ENCODE results near the gene SLC4A8.

SLC4A8 gene

GRCh38 chr12:51458635-51459034, 34.0 kb downstream of the SLC4A8 start:
- H3K27me3 ChIP-seq (ENCODE audit: insufficient read depth, insufficient read length) = no peaks in the 10 kb centered on the region
- H3K4me1 ChIP-seq (ENCODE audit: insufficient read depth, insufficient read length) = peaks cover under 1% of the 10 kb centered on the region
- H3K4me3 ChIP-seq (ENCODE audit: insufficient read length, low read depth) = no peak overlapping the region
- TF ChIP-seq YY1 (IDR thresholded peaks at IDR 0.05; ENCODE audit: insufficient read depth, insufficient read length) (no peak), SUZ12 (IDR thresholded peaks at IDR 0.05; ENCODE audit: extremely low read depth, insufficient read depth, insufficient read length) (no peak), ZNF274 (IDR thresholded peaks at IDR 0.05; ENCODE audit: low read depth, low read length) (no peak)
- no peak overlapping the region for H3K9ac ChIP-seq (ENCODE audit: insufficient read length, low read depth)
- no peak for DNase-seq (ENCODE audit: low read depth, low spot score)
- no peaks in the 10 kb centered on the region for H3K9me3 ChIP-seq (ENCODE audit: insufficient read depth, low read length)
- peaks cover 39% of the 10 kb centered on the region for H3K36me3 ChIP-seq (ENCODE audit: insufficient read depth, insufficient read length, low read length)

DNA sequence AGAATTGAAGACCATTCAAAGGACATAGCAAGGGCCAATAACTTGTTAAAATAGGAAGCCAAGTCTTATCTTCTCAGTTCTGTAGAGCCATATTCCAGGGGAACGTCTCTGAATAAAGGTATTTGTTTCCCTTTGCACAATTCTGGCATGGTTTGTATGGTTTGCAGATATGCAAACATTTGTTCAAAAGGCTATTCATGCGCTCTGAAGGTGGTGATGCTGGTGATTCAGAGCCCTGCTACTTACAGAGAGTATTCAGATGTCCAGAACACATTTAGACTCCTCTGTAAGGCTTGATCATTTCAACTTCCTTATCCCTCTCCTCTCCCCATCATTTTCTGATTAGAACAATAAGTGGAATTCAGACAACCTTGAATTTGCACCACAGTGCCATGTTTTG, 35.9 kb downstream of the SLC4A8 start:
- no peak for DNase-seq (ENCODE audit: low read depth, low spot score)
- no peak overlapping the region for H3K9ac ChIP-seq (ENCODE audit: insufficient read length, low read depth)
- no peaks in the 10 kb centered on the region for H3K27me3 ChIP-seq (ENCODE audit: insufficient read depth, insufficient read length)
- no peak overlapping the region for H3K4me3 ChIP-seq (ENCODE audit: insufficient read length, low read depth)
- H3K36me3 ChIP-seq (ENCODE audit: insufficient read depth, insufficient read length, low read length) = peaks cover 50% of the 10 kb centered on the region
- H3K4me1 ChIP-seq (ENCODE audit: insufficient read depth, insufficient read length) = no peaks in the 10 kb centered on the region
- TF ChIP-seq SUZ12 (IDR thresholded peaks at IDR 0.05; ENCODE audit: extremely low read depth, insufficient read depth, insufficient read length) (no peak), ZNF274 (IDR thresholded peaks at IDR 0.05; ENCODE audit: low read depth, low read length) (no peak), YY1 (IDR thresholded peaks at IDR 0.05; ENCODE audit: insufficient read depth, insufficient read length) (no peak)
- H3K9me3 ChIP-seq (ENCODE audit: insufficient read depth, low read length) = no peaks in the 10 kb centered on the region

DNA sequence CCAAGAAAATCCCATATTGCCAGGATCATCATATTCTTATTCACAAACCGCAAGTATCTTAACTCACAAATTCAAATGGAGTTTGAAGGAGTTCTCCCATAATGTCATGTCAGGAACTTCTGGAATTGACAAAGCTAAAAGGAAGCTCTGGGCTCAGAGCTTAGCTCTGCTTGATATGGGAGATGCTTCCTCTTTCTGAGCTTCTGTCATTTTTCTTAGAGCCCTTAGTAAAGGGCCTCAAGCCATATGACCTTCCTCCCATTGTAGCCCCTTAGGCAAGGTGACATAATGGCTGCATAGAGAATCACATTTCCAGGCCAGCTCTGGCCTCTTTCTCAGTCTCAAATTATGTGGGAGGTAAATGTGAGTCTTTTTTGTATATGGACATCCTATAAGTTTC, 40.9 kb downstream of the SLC4A8 start:
- Histone ChIP-seq H3K27me3 (ENCODE audit: insufficient read depth, insufficient read length) (no peaks in the 10 kb centered on the region), H3K4me1 (ENCODE audit: insufficient read depth, insufficient read length) (no peaks in the 10 kb centered on the region), H3K36me3 (ENCODE audit: insufficient read depth, insufficient read length, low read length) (peaks cover 41% of the 10 kb centered on the region), H3K4me3 (ENCODE audit: insufficient read length, low read depth) (no peak overlapping the region), H3K9me3 (ENCODE audit: insufficient read depth, low read length) (no peaks in the 10 kb centered on the region), H3K9ac (ENCODE audit: insufficient read length, low read depth) (no peak overlapping the region)
- TF ChIP-seq ZNF274 (IDR thresholded peaks at IDR 0.05; ENCODE audit: low read depth, low read length) (no peak), SUZ12 (IDR thresholded peaks at IDR 0.05; ENCODE audit: extremely low read depth, insufficient read depth, insufficient read length) (no peak), YY1 (IDR thresholded peaks at IDR 0.05; ENCODE audit: insufficient read depth, insufficient read length) (no peak)
- DNase-seq (ENCODE audit: low read depth, low spot score) = no peak

GRCh38 chr12:51470116-51470515, 45.5 kb downstream of the SLC4A8 start:
- DNase-seq (ENCODE audit: low read depth, low spot score) = no peak
- no peak overlapping the region for H3K4me3 ChIP-seq (ENCODE audit: insufficient read length, low read depth)
- no peaks in the 10 kb centered on the region for H3K27me3 ChIP-seq (ENCODE audit: insufficient read depth, insufficient read length)
- no peaks in the 10 kb centered on the region for H3K9me3 ChIP-seq (ENCODE audit: insufficient read depth, low read length)
- H3K9ac ChIP-seq (ENCODE audit: insufficient read length, low read depth) = no peak overlapping the region
- no peaks in the 10 kb centered on the region for H3K4me1 ChIP-seq (ENCODE audit: insufficient read depth, insufficient read length)
- no peak for TF ChIP-seq ZNF274 (IDR thresholded peaks at IDR 0.05; ENCODE audit: low read depth, low read length)
- no peak for TF ChIP-seq SUZ12 (IDR thresholded peaks at IDR 0.05; ENCODE audit: extremely low read depth, insufficient read depth, insufficient read length)
- no peak for TF ChIP-seq YY1 (IDR thresholded peaks at IDR 0.05; ENCODE audit: insufficient read depth, insufficient read length)
- H3K36me3 ChIP-seq (ENCODE audit: insufficient read depth, insufficient read length, low read length) = peaks cover 36% of the 10 kb centered on the region

DNA sequence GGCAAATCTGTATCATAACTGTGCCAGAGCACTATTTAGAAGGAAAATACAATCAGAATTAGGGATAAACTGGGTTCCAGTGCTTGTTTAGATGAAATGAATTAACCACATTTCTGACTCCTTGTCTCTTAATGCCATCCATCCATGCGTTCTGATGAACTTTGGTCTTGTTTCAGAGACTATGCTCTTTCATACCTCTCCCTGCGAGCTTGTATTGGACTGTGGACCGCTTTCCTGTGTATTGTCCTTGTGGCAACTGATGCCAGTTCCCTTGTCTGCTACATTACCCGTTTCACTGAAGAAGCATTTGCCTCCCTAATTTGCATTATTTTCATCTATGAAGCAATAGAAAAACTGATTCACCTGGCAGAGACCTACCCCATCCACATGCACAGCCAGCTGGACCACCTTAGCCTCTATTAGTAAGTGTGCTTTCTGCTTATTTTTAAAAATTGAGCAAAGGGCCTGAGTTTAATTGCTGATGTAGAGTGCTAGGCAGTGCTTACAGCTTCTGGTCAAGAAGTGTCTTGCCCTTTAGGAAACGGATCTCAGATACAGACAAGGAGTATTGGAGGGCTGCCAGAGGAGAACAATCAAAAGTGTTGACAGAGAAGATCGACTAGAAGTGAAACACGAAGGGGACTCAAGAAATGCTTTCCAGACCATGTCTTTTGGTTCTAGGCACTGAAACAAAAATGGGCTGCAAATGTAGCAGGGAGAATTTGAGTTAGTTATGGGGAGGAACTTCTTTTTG, 46.7 kb downstream of the SLC4A8 start:
- H3K27me3 ChIP-seq (ENCODE audit: insufficient read depth, insufficient read length) = no peaks in the 10 kb centered on the region
- no peak for DNase-seq (ENCODE audit: low read depth, low spot score)
- no peaks in the 10 kb centered on the region for H3K9me3 ChIP-seq (ENCODE audit: insufficient read depth, low read length)
- no peak for TF ChIP-seq SUZ12 (IDR thresholded peaks at IDR 0.05; ENCODE audit: extremely low read depth, insufficient read depth, insufficient read length)
- no peak overlapping the region for H3K9ac ChIP-seq (ENCODE audit: insufficient read length, low read depth)
- peaks cover 38% of the 10 kb centered on the region for H3K36me3 ChIP-seq (ENCODE audit: insufficient read depth, insufficient read length, low read length)
- no peaks in the 10 kb centered on the region for H3K4me1 ChIP-seq (ENCODE audit: insufficient read depth, insufficient read length)
- H3K4me3 ChIP-seq (ENCODE audit: insufficient read length, low read depth) = no peak overlapping the region

GRCh38 chr12:51472984-51473383, 48.4 kb downstream of the SLC4A8 start:
- H3K4me3 ChIP-seq (ENCODE audit: insufficient read length, low read depth) = no peak overlapping the region
- TF ChIP-seq SUZ12 (IDR thresholded peaks at IDR 0.05; ENCODE audit: extremely low read depth, insufficient read depth, insufficient read length) (no peak), ZNF274 (IDR thresholded peaks at IDR 0.05; ENCODE audit: low read depth, low read length) (no peak)
- H3K4me1 ChIP-seq (ENCODE audit: insufficient read depth, insufficient read length) = no peaks in the 10 kb centered on the region
- no peak for DNase-seq (ENCODE audit: low read depth, low spot score)
- peaks cover 36% of the 10 kb centered on the region for H3K36me3 ChIP-seq (ENCODE audit: insufficient read depth, insufficient read length, low read length)
- H3K27me3 ChIP-seq (ENCODE audit: insufficient read depth, insufficient read length) = no peaks in the 10 kb centered on the region
- no peaks in the 10 kb centered on the region for H3K9me3 ChIP-seq (ENCODE audit: insufficient read depth, low read length)
- H3K9ac ChIP-seq (ENCODE audit: insufficient read length, low read depth) = no peak overlapping the region

DNA sequence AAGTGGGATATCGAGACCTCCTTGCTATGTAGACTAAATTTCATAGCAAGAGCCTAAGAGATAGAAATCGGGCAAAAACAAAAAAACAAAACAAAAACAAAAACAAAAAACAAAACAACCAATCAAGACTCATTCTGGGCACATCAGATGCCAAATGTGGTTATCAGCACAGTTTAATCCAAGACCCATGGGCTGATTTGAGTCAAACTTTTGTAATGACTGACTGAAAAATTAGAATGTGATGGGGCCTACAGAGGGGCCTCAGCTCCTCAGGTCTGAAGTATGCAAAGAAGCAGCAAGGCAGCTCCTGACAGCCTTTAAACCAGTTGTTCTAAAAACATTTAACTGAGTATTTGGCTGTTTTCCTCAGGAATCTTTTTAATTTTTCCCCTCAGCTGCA, 49.3 kb downstream of the SLC4A8 start:
- Histone ChIP-seq H3K36me3 (ENCODE audit: insufficient read depth, insufficient read length, low read length) (peaks cover 32% of the 10 kb centered on the region), H3K4me1 (ENCODE audit: insufficient read depth, insufficient read length) (no peaks in the 10 kb centered on the region), H3K27me3 (ENCODE audit: insufficient read depth, insufficient read length) (no peaks in the 10 kb centered on the region), H3K9me3 (ENCODE audit: insufficient read depth, low read length) (no peaks in the 10 kb centered on the region), H3K9ac (ENCODE audit: insufficient read length, low read depth) (no peak overlapping the region), H3K4me3 (ENCODE audit: insufficient read length, low read depth) (no peak overlapping the region)
- TF ChIP-seq ZNF274 (IDR thresholded peaks at IDR 0.05; ENCODE audit: low read depth, low read length) (no peak), SUZ12 (IDR thresholded peaks at IDR 0.05; ENCODE audit: extremely low read depth, insufficient read depth, insufficient read length) (no peak), YY1 (IDR thresholded peaks at IDR 0.05; ENCODE audit: insufficient read depth, insufficient read length) (no peak)
- no peak for DNase-seq (ENCODE audit: low read depth, low spot score)
